H1 (cell line): ENCODE data around the gene EPHB6. TPM values are rescaled to one million over a fixed set of nuclear protein-coding genes. Genes with fewer than 3 reads are reported as not detected.

Experiments used
- CTCF ChIA-PET: fragments of 300-600 bp; sonication (Branson Sonifier 250); formaldehyde crosslinking; loops from one replicate; lab custom pipeline; 2021; ENCODE audit not compliant: partially characterized antibody; lab: Charles Lee
- POLR2A ChIA-PET: fragments of 300-600 bp; sonication (Branson Sonifier 250); formaldehyde crosslinking; loops from one replicate; lab custom pipeline; 2021; ENCODE audit warnings: inconsistent platforms; ENCODE audit not compliant: partially characterized antibody; lab: Charles Lee
- DNase-seq, 2 experiments: peaks; one replicate each; pipeline versions ENCODE4 v3.0.0 to v3.0.0-alpha.2; 2010 to 2022; ENCODE audit warnings: low spot score in 2 of 2, low read depth in 1 of 2, mixed read lengths in 1 of 2
- FAIRE-seq: peaks from 2 replicates; lab custom pipeline; 2011; peaks lifted over from hg19 to GRCh38; lab: Jason Lieb, UNC
- H2AFZ ChIP-seq: 2 replicates; pipeline ENCODE4 v1.8.1; 2012; ENCODE audit warnings: low read length, inconsistent platforms
- H2AK5ac ChIP-seq: 2 replicates; pipeline ENCODE4 v1.6.1; 2013; ENCODE audit warnings: low read depth, low read length
- H2BK120ac ChIP-seq: replicated peaks from 2 replicates; pipeline ENCODE3; 2013; ENCODE audit warnings: low read depth, low read length, inconsistent platforms
- H2BK12ac ChIP-seq: 2 replicates; pipeline ENCODE4 v1.6.1; 2013; ENCODE audit warnings: low read depth, low read length
- H2BK15ac ChIP-seq: 2 replicates; pipeline ENCODE4 v1.6.1; 2013; ENCODE audit warnings: low read length
- H2BK20ac ChIP-seq: 2 replicates; pipeline ENCODE4 v1.6.1; 2013; ENCODE audit warnings: low read length
- H2BK5ac ChIP-seq: 2 replicates; pipeline ENCODE4 v1.6.1; 2013; ENCODE audit warnings: low read depth, low read length
- H3K14ac ChIP-seq: 2 replicates; pipeline ENCODE4 v1.6.1; 2013; ENCODE audit warnings: inconsistent platforms; ENCODE audit not compliant: insufficient read length
- H3K18ac ChIP-seq: 2 replicates; pipeline ENCODE4 v1.6.1; 2013; ENCODE audit warnings: low read length; ENCODE audit errors: extremely low read depth
- H3K23ac ChIP-seq: 2 replicates; pipeline ENCODE4 v1.6.1; 2013; ENCODE audit warnings: inconsistent platforms; ENCODE audit not compliant: insufficient read length
- H3K23me2 ChIP-seq: 2 replicates; pipeline ENCODE4 v1.6.1; 2013; ENCODE audit warnings: low read depth, low read length
- H3K27ac ChIP-seq: 2 replicates; pipeline ENCODE4 v1.6.1; 2011; ENCODE audit warnings: low read depth, low read length, inconsistent platforms
- H3K27me3 ChIP-seq, 4 experiments: replicated peaks in 1 of 4; 1 replicate in 1 of 4; 2 replicates in 3 of 4; pipeline versions ENCODE4 v1.6.1 to v1.8.1; 2011 to 2013; ENCODE audit warnings: low read length in 3 of 4, mild to moderate bottlenecking in 3 of 4, inconsistent platforms in 2 of 4, mixed read lengths in 2 of 4, moderate library complexity in 1 of 4; ENCODE audit not compliant: control insufficient read depth in 3 of 4, insufficient read depth in 3 of 4; ENCODE audit errors: extremely low read depth in 1 of 4
- H3K36me3 ChIP-seq, 4 experiments: 2 replicates each; pipeline versions ENCODE4 v1.6.1 to v1.8.1; 2011 to 2013; ENCODE audit warnings: mild to moderate bottlenecking in 4 of 4, low read length in 3 of 4, moderate library complexity in 2 of 4, control low read depth in 1 of 4, inconsistent platforms in 1 of 4; ENCODE audit not compliant: insufficient read depth in 4 of 4, control insufficient read depth in 2 of 4
- H3K4ac ChIP-seq: replicated peaks from 2 replicates; pipeline ENCODE3; 2013; ENCODE audit warnings: low read length, low read depth, mixed read lengths, inconsistent platforms; ENCODE audit not compliant: insufficient read length
- H3K4me1 ChIP-seq, 4 experiments: replicated peaks in 1 of 4; 1 replicate in 1 of 4; 2 replicates in 3 of 4; pipeline versions ENCODE4 v1.6.1 to v1.8.1; 2011 to 2013; ENCODE audit warnings: low read length in 3 of 4, inconsistent platforms in 2 of 4, mixed read lengths in 1 of 4; ENCODE audit not compliant: insufficient read depth in 4 of 4, control insufficient read depth in 3 of 4
- H3K4me2 ChIP-seq, 2 experiments: 2 replicates each; pipeline versions ENCODE4 v1.6.1 to v1.8.1; 2011 to 2013; ENCODE audit warnings: low read depth in 2 of 2, low read length in 2 of 2, control low read depth in 1 of 2, inconsistent platforms in 1 of 2, mild to moderate bottlenecking in 1 of 2; ENCODE audit not compliant: insufficient read depth in 1 of 2
- H3K4me3 ChIP-seq, 4 experiments: fragments of 200-600, 300-600 bp in 1 of 4; sonication (generic), shearing (Covaris generic), sonication (Bioruptor Twin) in 1 of 4; 2 replicates each; pipeline versions ENCODE4 v1.5.1 to v1.8.1; 2011 to 2016; ENCODE audit warnings: low read length in 4 of 4, low read depth in 3 of 4, control low read depth in 2 of 4, inconsistent platforms in 2 of 4, mild to moderate bottlenecking in 2 of 4, mixed read lengths in 1 of 4, moderate library complexity in 1 of 4; ENCODE audit not compliant: insufficient read depth in 2 of 4; ENCODE audit errors: extremely low read depth in 1 of 4
- H3K56ac ChIP-seq: replicated peaks from 2 replicates; pipeline ENCODE3; 2013; ENCODE audit warnings: low read depth, mild to moderate bottlenecking, mixed read lengths, low read length, inconsistent platforms; ENCODE audit not compliant: insufficient read length
- H3K79me1 ChIP-seq: 2 replicates; pipeline ENCODE4 v1.6.1; 2013; ENCODE audit warnings: low read depth, low read length, control low read depth
- H3K79me2 ChIP-seq, 2 experiments: 2 replicates each; pipeline versions ENCODE4 v1.6.1 to v1.8.1; 2012 to 2013; ENCODE audit warnings: low read length in 2 of 2, mild to moderate bottlenecking in 2 of 2, inconsistent platforms in 1 of 2; ENCODE audit not compliant: insufficient read depth in 2 of 2, control insufficient read depth in 1 of 2
- H3K9ac ChIP-seq, 4 experiments: replicated peaks in 1 of 4; 1 replicate in 1 of 4; 2 replicates in 3 of 4; pipeline versions ENCODE4 v1.6.1 to v1.8.1; 2011 to 2013; ENCODE audit warnings: low read depth in 3 of 4, low read length in 3 of 4, control low read depth in 2 of 4, mild to moderate bottlenecking in 2 of 4, moderate library complexity in 2 of 4, inconsistent platforms in 1 of 4; ENCODE audit errors: extremely low read depth in 1 of 4
- H3K9me3 ChIP-seq, 2 experiments: 2 replicates each; pipeline versions ENCODE4 v1.6.1 to v1.8.1; 2012 to 2013; ENCODE audit warnings: mild to moderate bottlenecking in 2 of 2, moderate library complexity in 2 of 2, control low read depth in 1 of 2, inconsistent platforms in 1 of 2, low read depth in 1 of 2, low read length in 1 of 2, mixed read lengths in 1 of 2; ENCODE audit not compliant: insufficient read depth in 2 of 2
- H4K20me1 ChIP-seq, 2 experiments: replicated peaks in 1 of 2; 2 replicates each; pipeline versions ENCODE3 to v1.8.1; 2011 to 2013; ENCODE audit warnings: inconsistent platforms in 2 of 2, low read length in 2 of 2, mild to moderate bottlenecking in 1 of 2; ENCODE audit not compliant: insufficient read depth in 2 of 2, control insufficient read depth in 1 of 2
- H4K5ac ChIP-seq: 2 replicates; pipeline ENCODE4 v1.6.1; 2013; ENCODE audit warnings: low read length, low read depth, mixed read lengths, inconsistent platforms; ENCODE audit not compliant: insufficient read length
- H4K8ac ChIP-seq: 2 replicates; pipeline ENCODE4 v1.8.0; 2013; ENCODE audit warnings: mild to moderate bottlenecking, moderate library complexity, low read length, inconsistent platforms; ENCODE audit not compliant: insufficient read depth; ENCODE audit errors: extremely low read depth
- H4K91ac ChIP-seq: replicated peaks from 2 replicates; pipeline ENCODE3; 2013; ENCODE audit warnings: low read length, mixed read lengths, inconsistent platforms; ENCODE audit not compliant: insufficient read length
- ASH2L ChIP-seq: fragments of 200-600, 300-600 bp; sonication (generic); IDR thresholded peaks from one replicate; pipeline ENCODE4 v1.7.1; 2017; ENCODE audit warnings: low read length
- CBX8 ChIP-seq: fragments of 300-800, 300-1000 bp; sonication (generic); IDR thresholded peaks from 2 replicates; pipeline ENCODE4 v1.7.1; 2016; ENCODE audit warnings: low read depth, low read length, borderline replicate concordance
- CREB1 ChIP-seq: IDR thresholded peaks from 2 replicates; pipeline ENCODE4 v1.6.1; 2012; ENCODE audit warnings: inconsistent platforms
- EGR1 ChIP-seq: IDR thresholded peaks from 2 replicates; pipeline ENCODE4 v1.6.1; 2011; ENCODE audit warnings: low read depth, low read length, borderline replicate concordance
- GABPA ChIP-seq: IDR thresholded peaks from 2 replicates; pipeline ENCODE4 v1.6.1; 2011; ENCODE audit warnings: mild to moderate bottlenecking, low read length, moderate library complexity, borderline replicate concordance; ENCODE audit not compliant: insufficient read depth
- KDM1A ChIP-seq: fragments of 200-600, 300-600 bp; sonication (generic); IDR thresholded peaks from 2 replicates; pipeline ENCODE4 v1.7.1; 2016; ENCODE audit warnings: mild to moderate bottlenecking, low read length, borderline replicate concordance
- MAFK ChIP-seq: IDR thresholded peaks from 2 replicates; pipeline ENCODE4 v1.6.1; 2012; ENCODE audit warnings: low read depth, mild to moderate bottlenecking, improper control_type of control experiment, low read length
- POLR2AphosphoS5 ChIP-seq: IDR thresholded peaks from 2 replicates; pipeline ENCODE4 v1.6.1; 2011; ENCODE audit warnings: low read depth, low read length
- POU5F1 ChIP-seq: IDR thresholded peaks from 2 replicates; pipeline ENCODE4 v1.6.1; 2011; ENCODE audit warnings: low read depth, mild to moderate bottlenecking, low read length, moderate library complexity
- RBBP5 ChIP-seq: IDR thresholded peaks from 2 replicates; pipeline ENCODE4 v1.7.1; 2012; ENCODE audit warnings: low read depth, mild to moderate bottlenecking, inconsistent platforms, low read length, moderate library complexity, borderline replicate concordance
- SIX5 ChIP-seq: IDR thresholded peaks from 2 replicates; pipeline ENCODE4 v1.6.1; 2011; ENCODE audit warnings: mild to moderate bottlenecking, low read depth, low read length
- SP4 ChIP-seq: IDR thresholded peaks from 2 replicates; pipeline ENCODE4 v1.6.1; 2012; ENCODE audit warnings: low read length, inconsistent platforms
- SUZ12 ChIP-seq: fragments of 200-600 bp; sonication (generic); IDR thresholded peaks from 2 replicates; pipeline ENCODE4 v1.6.1; 2012; ENCODE audit warnings: mild to moderate bottlenecking, inconsistent platforms, low read length, moderate library complexity, mixed read lengths
- WGBS, 2 experiments: shearing (Covaris generic) in 1 of 2; methylation state at CpG; one replicate each; pipeline versions ENCODE4 v1.1.6 to v1.1.7; 2013 to 2015; ENCODE audit warnings: low lambda C conversion rate in 2 of 2, mixed read lengths in 2 of 2, inconsistent platforms in 1 of 2, low coverage in 1 of 2, missing lambda C conversion rate in 1 of 2; ENCODE audit not compliant: insufficient replicate concordance in 2 of 2, insufficient coverage in 1 of 2, insufficient read length in 1 of 2; ENCODE audit errors: extremely low coverage in 1 of 2, missing lambda C conversion rate in 1 of 2; 5-methylcytosine and 5-hydroxymethylcytosine counted together
- polyA plus RNA-seq, 7 experiments: library from polyadenylated mRNA; depleted of rRNA in 3 of 7; stranded (reverse) in 5 of 7; unstranded in 2 of 7; fragments of >200 nt in 5 of 7; fragments of 200-250 nt in 2 of 7; gene quantifications; 1 replicate in 5 of 7; 2 replicates in 1 of 7; 4 replicates in 1 of 7; pipeline versions ENCODE4 v1.2.1 to v1.2.3, GENCODE V29; 2011 to 2013; ENCODE audit warnings: missing spikeins in 2 of 7, mixed read lengths in 2 of 7
- total RNA-seq: library from RNA; stranded (reverse); fragmentation: NEBNext Ultra II Directional; extraction: Animal tissue kit (Norgen Biotek cat#: 25700); gene quantifications from 2 replicates; pipeline ENCODE4 v1.2.1, GENCODE V29; 2021

Gene EPHB6
- total and polyA plus RNA-seq, 2 of the 8 experiments (the other 6 are each of a cell fraction or from before 2014, with no cell fraction given), result 19.7 TPM

DNA sequence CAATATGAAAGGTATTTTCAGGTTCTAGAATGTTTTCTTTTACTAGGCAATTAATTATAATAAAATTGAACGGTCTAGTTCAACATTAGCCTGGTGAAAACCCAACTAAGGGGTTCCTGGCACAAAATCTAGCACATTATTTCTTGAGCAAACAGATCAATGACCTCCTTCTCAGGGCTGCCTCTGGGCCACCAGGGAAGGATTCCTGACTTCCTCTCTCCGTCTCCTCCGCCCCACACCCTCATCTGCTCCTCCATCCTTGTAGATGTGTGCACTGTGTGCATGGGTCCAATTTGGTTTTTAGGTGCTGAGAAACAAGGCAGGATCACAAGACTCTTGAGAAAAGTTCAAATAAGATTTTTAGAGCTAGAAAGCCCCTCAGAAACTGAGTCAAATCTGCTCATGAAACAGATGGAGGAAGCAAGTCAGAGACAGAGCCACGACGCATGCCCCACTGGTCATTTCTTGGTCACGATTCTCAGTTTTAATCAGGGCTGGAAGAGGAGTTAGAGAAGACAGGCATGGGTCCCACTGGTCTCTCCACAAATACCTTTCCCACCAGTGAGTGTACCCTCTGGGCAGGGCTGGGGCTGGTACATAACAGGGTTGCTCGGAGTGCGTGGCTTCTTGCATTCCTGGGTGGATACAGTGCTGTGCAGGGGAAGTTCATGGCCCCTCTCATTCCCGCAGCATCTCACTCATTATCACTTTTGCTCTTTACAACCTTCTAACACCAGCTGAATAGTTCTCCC, 26.9 kb downstream of the EPHB6 start:
- Histone ChIP-seq H3K27me3 (0 out of 7 replicates have a peak, but pooled peaks cover 0 to 2% (median 0%) of the 10 kb centered on the region in 4 experiments), H3K79me2 (no peaks in the 10 kb centered on the region), H3K27ac (no peak overlapping the region), H3K79me1 (no peaks in the 10 kb centered on the region), H3K18ac (no peak overlapping the region), H3K14ac (no peak overlapping the region), H3K9me3 (no peaks in the 10 kb centered on the region), H3K36me3 (no peaks in the 10 kb centered on the region), H3K4me2 (no peak overlapping the region), H3K4me3 (no peak overlapping the region), H3K4me1 (peaks cover 0 to 8% (median 2%) of the 10 kb centered on the region in 4 experiments; a peak in 2 of 7 replicates), H3K23me2 (no peaks in the 10 kb centered on the region), H4K5ac (no peak overlapping the region), H2AFZ (no peak overlapping the region), H4K20me1 (no peaks in the 10 kb centered on the region), H2BK20ac (no peak overlapping the region), H4K91ac (no peak overlapping the region), H2BK5ac (no peak overlapping the region), H3K9ac (no peak overlapping the region), H2BK120ac (no peak overlapping the region), H4K8ac (no peak overlapping the region; the same call in 1 of the 2 replicates), H2BK12ac (no peak overlapping the region), H3K23ac (no peak overlapping the region), H3K56ac (no peak overlapping the region), H3K4ac (no peak overlapping the region), H2BK15ac (no peak overlapping the region), H2AK5ac (no peak overlapping the region)
- POLR2A ChIA-PET, result interaction anchor here (1.2 kb wide), 1 partner anchor 9 kb away, joined by 3 read pairs; no protein-coding TSS in a partner anchor
- CTCF ChIA-PET, result interaction anchor here (0.6 to 13.9 kb wide), 40 partner anchors 7 to 523 kb away, joined by 3 to 332 read pairs (median 4); partner anchors contain the start of genes EPHB6, LLCFC1 and TRPV5
- whole genome bisulfite sequencing, 2 experiments, result 95% methylated on average over 9 of the region's 9 CpGs; no CpG with 5 or more reads in 1 of the 2 experiments
- no peak for DNase-seq
- FAIRE-seq, result no peak
- no peak for TF ChIP-seq SUZ12
- TF ChIP-seq ASH2L, result no peak
- TF ChIP-seq CBX8, result no peak
- TF ChIP-seq MAFK, result no peak
- no peak for TF ChIP-seq SP4
- TF ChIP-seq GABPA, result no peak
- no peak for TF ChIP-seq POU5F1
- no peak for TF ChIP-seq CREB1
- no peak for TF ChIP-seq EGR1
- no peak for TF ChIP-seq SIX5
- TF ChIP-seq POLR2AphosphoS5, result no peak
- TF ChIP-seq KDM1A, result no peak
- no peak for TF ChIP-seq RBBP5
